Endodermal cell (in vitro differentiated cells): Measurements from ENCODE around the gene UBIAD1. TPM values are rescaled to one million over a fixed set of nuclear protein-coding genes. Genes with fewer than 3 reads are reported as not detected.

Source experiments
- DNase-seq: peaks from one replicate; pipeline ENCODE4 v3.0.0-alpha.2; 2017
- H3K27ac ChIP-seq: 2 replicates; pipeline ENCODE4 v1.5.1; 2013; ENCODE audit warnings: mild to moderate bottlenecking, low read depth, low read length, moderate library complexity
- H3K27me3 ChIP-seq: 2 replicates; pipeline ENCODE4 v1.6.1; 2013; ENCODE audit warnings: mild to moderate bottlenecking, low read length, moderate library complexity; ENCODE audit not compliant: insufficient read depth, control insufficient read depth, poor library complexity, severe bottlenecking
- H3K36me3 ChIP-seq: 2 replicates; pipeline ENCODE4 v1.7.0; 2013; ENCODE audit warnings: mild to moderate bottlenecking, low read length, moderate library complexity; ENCODE audit not compliant: control insufficient read depth, insufficient read depth
- H3K4me1 ChIP-seq: one replicate; pipeline ENCODE4 v1.7.0; 2013; ENCODE audit warnings: low read length; ENCODE audit not compliant: control insufficient read depth, insufficient read depth
- H3K4me3 ChIP-seq: 2 replicates; pipeline ENCODE4 v1.5.1; 2013; ENCODE audit warnings: mild to moderate bottlenecking, low read length, moderate library complexity
- H3K9ac ChIP-seq: 2 replicates; pipeline ENCODE4 v1.6.1; 2013; ENCODE audit warnings: mild to moderate bottlenecking, low read length, moderate library complexity; ENCODE audit not compliant: poor library complexity, severe bottlenecking; ENCODE audit errors: extremely low read depth
- H3K9me3 ChIP-seq: 2 replicates; pipeline ENCODE4 v1.6.1; 2013; ENCODE audit warnings: mild to moderate bottlenecking, low read length, moderate library complexity; ENCODE audit not compliant: control insufficient read depth
- H3K27ac Mint-ChIP-seq: 2 replicates; pipeline ENCODE4 v1.8.0; 2020; ENCODE audit warnings: mixed read lengths
- H3K27me3 Mint-ChIP-seq: 2 replicates; pipeline ENCODE4 v1.8.0; 2021; ENCODE audit warnings: mild to moderate bottlenecking, mixed read lengths; ENCODE audit not compliant: insufficient read depth
- H3K36me3 Mint-ChIP-seq: 2 replicates; pipeline ENCODE4 v1.8.0; 2020; ENCODE audit warnings: low read depth, mixed read lengths
- H3K4me1 Mint-ChIP-seq: 2 replicates; pipeline ENCODE4 v1.8.0; 2020; ENCODE audit warnings: mixed read lengths
- H3K4me3 Mint-ChIP-seq: 2 replicates; pipeline ENCODE4 v1.8.0; 2020; ENCODE audit warnings: mild to moderate bottlenecking, moderate library complexity, mixed read lengths
- H3K9me3 Mint-ChIP-seq: 2 replicates; pipeline ENCODE4 v1.8.0; 2020; ENCODE audit warnings: mild to moderate bottlenecking, mixed read lengths
- WGBS, 2 experiments: methylation state at CpG; one replicate each; pipeline versions ENCODE4 v1.1.5 to v1.1.7; 2013; ENCODE audit warnings: missing lambda C conversion rate in 2 of 2, mixed read lengths in 1 of 2; ENCODE audit not compliant: insufficient coverage in 1 of 2, insufficient read length in 1 of 2; 5-methylcytosine and 5-hydroxymethylcytosine counted together
- total RNA-seq, 2 donors: library from RNA; stranded (reverse); fragmentation: NEBNext Ultra II Directional in 1 of 2; extraction: Animal tissue kit (Norgen Biotek cat#: 25700) in 1 of 2; gene quantifications; 2 replicates in 1 of 2; 3 replicates in 1 of 2; pipeline ENCODE4 v1.2.1, GENCODE V29; 2021
- TF ChIP-seq, protein P1 (sequence below): fragments of 200-600 bp; sonication (generic); conservative IDR thresholded peaks from 2 replicates; pipeline ENCODE4 v1.5.0; 2021; ENCODE audit warnings: antibody characterized with exemption, mild to moderate bottlenecking

The UBIAD1 gene
- total RNA-seq, 2 donors from 2014 or later, result 12.9 to 15.9 TPM

DNA sequence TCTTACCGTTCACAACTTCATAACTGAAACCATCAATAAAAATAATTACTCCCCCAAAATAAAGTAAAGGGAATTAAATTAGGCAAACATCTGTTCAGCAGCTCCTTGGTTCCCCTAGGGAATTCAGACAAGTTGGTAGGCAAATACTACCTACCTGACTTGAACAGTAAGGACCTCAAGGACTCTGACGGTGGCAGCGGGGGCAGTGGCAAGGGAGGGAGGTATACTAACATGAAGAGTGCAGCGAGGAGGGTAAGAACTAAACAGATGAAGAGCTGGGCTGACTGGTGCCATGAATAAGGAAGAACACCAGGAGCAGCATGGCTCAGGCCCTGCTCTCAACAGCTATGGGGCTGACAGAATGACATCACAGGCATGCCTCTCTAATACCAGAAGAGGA is 43.8 kb upstream of the UBIAD1 start:
- Mint-ChIP-seq H3K4me3 (no peak overlapping the region), H3K9me3 (no peaks in the 10 kb centered on the region), H3K27ac (no peak overlapping the region), H3K27me3 (peaks cover 2% of the 10 kb centered on the region), H3K36me3 (peaks cover 74% of the 10 kb centered on the region), H3K4me1 (peaks cover 9% of the 10 kb centered on the region)
- H3K4me3 ChIP-seq, result no peak overlapping the region
- peaks cover 5% of the 10 kb centered on the region for H3K4me1 ChIP-seq
- no peaks in the 10 kb centered on the region for H3K9me3 ChIP-seq
- no peaks in the 10 kb centered on the region for H3K27me3 ChIP-seq
- H3K9ac ChIP-seq, result no peak overlapping the region
- 92 to 100% methylated on average over 2 to 4 of the region's 4 CpGs for WGBS, 2 experiments
- H3K36me3 ChIP-seq, result peaks cover 75% of the 10 kb centered on the region
- H3K27ac ChIP-seq, result no peak overlapping the region
- TF ChIP-seq, protein P1, sequence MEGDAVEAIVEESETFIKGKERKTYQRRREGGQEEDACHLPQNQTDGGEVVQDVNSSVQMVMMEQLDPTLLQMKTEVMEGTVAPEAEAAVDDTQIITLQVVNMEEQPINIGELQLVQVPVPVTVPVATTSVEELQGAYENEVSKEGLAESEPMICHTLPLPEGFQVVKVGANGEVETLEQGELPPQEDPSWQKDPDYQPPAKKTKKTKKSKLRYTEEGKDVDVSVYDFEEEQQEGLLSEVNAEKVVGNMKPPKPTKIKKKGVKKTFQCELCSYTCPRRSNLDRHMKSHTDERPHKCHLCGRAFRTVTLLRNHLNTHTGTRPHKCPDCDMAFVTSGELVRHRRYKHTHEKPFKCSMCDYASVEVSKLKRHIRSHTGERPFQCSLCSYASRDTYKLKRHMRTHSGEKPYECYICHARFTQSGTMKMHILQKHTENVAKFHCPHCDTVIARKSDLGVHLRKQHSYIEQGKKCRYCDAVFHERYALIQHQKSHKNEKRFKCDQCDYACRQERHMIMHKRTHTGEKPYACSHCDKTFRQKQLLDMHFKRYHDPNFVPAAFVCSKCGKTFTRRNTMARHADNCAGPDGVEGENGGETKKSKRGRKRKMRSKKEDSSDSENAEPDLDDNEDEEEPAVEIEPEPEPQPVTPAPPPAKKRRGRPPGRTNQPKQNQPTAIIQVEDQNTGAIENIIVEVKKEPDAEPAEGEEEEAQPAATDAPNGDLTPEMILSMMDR, result no peak
- no peak for DNase-seq

DNA sequence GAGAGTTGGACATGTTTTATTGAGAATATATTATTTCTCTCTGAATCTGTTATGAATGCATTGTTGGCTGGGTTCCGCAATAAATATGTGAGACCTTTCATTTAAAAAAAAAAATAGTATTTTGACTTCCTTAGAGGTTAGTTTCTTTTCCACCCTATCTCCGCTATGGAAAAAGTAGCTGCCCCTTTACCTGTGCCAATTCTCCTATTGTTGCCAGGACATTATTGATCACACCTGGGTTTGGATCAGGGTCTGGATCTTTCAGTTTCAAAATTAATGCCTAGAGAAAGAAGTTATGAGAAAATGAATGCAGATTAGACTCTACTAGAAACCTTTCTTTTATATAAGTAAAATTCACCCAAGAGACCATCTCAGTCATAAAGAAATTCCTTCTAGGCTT is 39.8 kb upstream of the UBIAD1 start:
- H3K9me3 ChIP-seq, result no peaks in the 10 kb centered on the region
- no peak overlapping the region for H3K4me3 Mint-ChIP-seq
- no peaks in the 10 kb centered on the region for H3K27me3 ChIP-seq
- no peak overlapping the region for H3K27ac ChIP-seq
- no peak for DNase-seq
- H3K4me1 Mint-ChIP-seq, result no peaks in the 10 kb centered on the region
- 89 to 100% methylated on average over 1 to 2 of the region's 2 CpGs for WGBS, 2 experiments
- no peak overlapping the region for H3K9ac ChIP-seq
- H3K27me3 Mint-ChIP-seq, result peaks cover 2% of the 10 kb centered on the region
- H3K36me3 Mint-ChIP-seq, result peaks cover 88% of the 10 kb centered on the region
- H3K36me3 ChIP-seq, result peaks cover 94% of the 10 kb centered on the region
- H3K4me3 ChIP-seq, result no peak overlapping the region
- H3K4me1 ChIP-seq, result no peaks in the 10 kb centered on the region
- no peak overlapping the region for H3K27ac Mint-ChIP-seq
- H3K9me3 Mint-ChIP-seq, result no peaks in the 10 kb centered on the region
- TF ChIP-seq, protein P1, result no peak

DNA sequence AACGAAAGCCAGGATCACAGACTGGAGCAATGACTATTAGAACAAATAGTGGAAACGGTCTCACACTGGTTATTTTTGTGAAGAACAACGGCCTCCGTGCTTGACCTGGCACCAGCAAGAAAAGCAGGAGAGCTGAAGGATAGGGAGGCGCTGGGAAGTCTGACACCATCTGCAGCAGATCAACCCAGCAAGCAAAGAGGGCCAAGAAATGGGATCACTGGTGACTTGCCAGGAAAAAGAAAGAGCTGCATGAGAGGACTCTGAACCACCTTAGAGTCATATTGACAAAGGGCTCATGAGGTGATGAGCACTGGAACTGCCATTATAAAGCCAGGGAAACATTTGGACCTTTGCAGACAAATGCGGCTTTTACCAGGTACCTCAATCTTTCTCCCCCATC is 35.6 kb upstream of the UBIAD1 start:
- TF ChIP-seq, protein P1, result no peak
- no peak overlapping the region for H3K27ac Mint-ChIP-seq
- Histone ChIP-seq H3K4me1 (no peaks in the 10 kb centered on the region), H3K4me3 (no peak overlapping the region), H3K36me3 (peaks cover 91% of the 10 kb centered on the region), H3K27me3 (no peaks in the 10 kb centered on the region), H3K9me3 (no peaks in the 10 kb centered on the region), H3K27ac (no peak overlapping the region), H3K9ac (no peak overlapping the region)
- H3K9me3 Mint-ChIP-seq, result no peaks in the 10 kb centered on the region
- no peaks in the 10 kb centered on the region for H3K4me1 Mint-ChIP-seq
- no peaks in the 10 kb centered on the region for H3K27me3 Mint-ChIP-seq
- DNase-seq, result no peak
- WGBS, 2 experiments, result 94 to 96% methylated on average over 6 of the region's 6 CpGs
- peaks cover 81% of the 10 kb centered on the region for H3K36me3 Mint-ChIP-seq
- no peak overlapping the region for H3K4me3 Mint-ChIP-seq
